ENCODE data around the gene UBA3.

The UBA3 gene

GRCh38 chr3:69031635-69032034 is 48.5 kb downstream of the UBA3 start:
- Mint-ChIP-seq H3K27me3 (ENCODE audit: low read depth) (no peaks in the 10 kb centered on the region), H3K9me3 (no peaks in the 10 kb centered on the region), H3K27ac (no peak overlapping the region), H3K4me1 (ENCODE audit: low read depth) (peaks cover 7% of the 10 kb centered on the region), H3K4me3 (no peak overlapping the region), H3K36me3 (ENCODE audit: low read depth) (peaks cover 62% of the 10 kb centered on the region)
- no peak for DNase-seq (ENCODE audit: low spot score)

- H3K4me1 Mint-ChIP-seq (ENCODE audit: low read depth) = peaks cover 15% of the 10 kb centered on the region
- no peak overlapping the region for H3K4me3 Mint-ChIP-seq
- H3K36me3 Mint-ChIP-seq (ENCODE audit: low read depth) = peaks cover 34% of the 10 kb centered on the region
- no peaks in the 10 kb centered on the region for H3K27me3 Mint-ChIP-seq (ENCODE audit: low read depth)
- no peak for DNase-seq (ENCODE audit: low spot score)
- H3K9me3 Mint-ChIP-seq = no peaks in the 10 kb centered on the region
- no peak overlapping the region for H3K27ac Mint-ChIP-seq
Measured at GRCh38 chr3:69020857-69021256, 59.3 kb downstream of the UBA3 start.

GRCh38 chr3:69020424-69020823 is 59.7 kb downstream of the UBA3 start:
- no peak overlapping the region for H3K4me3 Mint-ChIP-seq
- H3K36me3 Mint-ChIP-seq (ENCODE audit: low read depth) = peaks cover 30% of the 10 kb centered on the region
- DNase-seq (ENCODE audit: low spot score) = no peak
- H3K9me3 Mint-ChIP-seq = no peaks in the 10 kb centered on the region
- H3K27ac Mint-ChIP-seq = no peak overlapping the region
- H3K4me1 Mint-ChIP-seq (ENCODE audit: low read depth) = peaks cover 15% of the 10 kb centered on the region
- no peaks in the 10 kb centered on the region for H3K27me3 Mint-ChIP-seq (ENCODE audit: low read depth)

- no peak overlapping the region for H3K4me3 Mint-ChIP-seq
- H3K9me3 Mint-ChIP-seq = no peaks in the 10 kb centered on the region
- H3K36me3 Mint-ChIP-seq (ENCODE audit: low read depth) = peaks cover 24% of the 10 kb centered on the region
- H3K27ac Mint-ChIP-seq = no peak overlapping the region
- no peak for DNase-seq (ENCODE audit: low spot score)
- no peaks in the 10 kb centered on the region for H3K27me3 Mint-ChIP-seq (ENCODE audit: low read depth)
- peaks cover 34% of the 10 kb centered on the region for H3K4me1 Mint-ChIP-seq (ENCODE audit: low read depth)
Measured at GRCh38 chr3:69016901-69017300, 63.3 kb downstream of the UBA3 start.

- no peak overlapping the region for H3K27ac Mint-ChIP-seq
- H3K36me3 Mint-ChIP-seq (ENCODE audit: low read depth) = peaks cover 23% of the 10 kb centered on the region
- no peaks in the 10 kb centered on the region for H3K27me3 Mint-ChIP-seq (ENCODE audit: low read depth)
- peaks cover 32% of the 10 kb centered on the region for H3K4me1 Mint-ChIP-seq (ENCODE audit: low read depth)
- no peaks in the 10 kb centered on the region for H3K9me3 Mint-ChIP-seq
- no peak overlapping the region for H3K4me3 Mint-ChIP-seq
- no peak for DNase-seq (ENCODE audit: low spot score)
Measured at GRCh38 chr3:69016102-69016501, 64.1 kb downstream of the UBA3 start.

GRCh38 chr3:69014022-69014580 is 66.1 kb downstream of the UBA3 start:
- Mint-ChIP-seq H3K27me3 (ENCODE audit: low read depth) (no peaks in the 10 kb centered on the region), H3K36me3 (ENCODE audit: low read depth) (peaks cover 21% of the 10 kb centered on the region), H3K4me3 (peak overlapping the region; percentile 80), H3K27ac (peak overlapping the region; percentile 84), H3K4me1 (ENCODE audit: low read depth) (peaks cover 28% of the 10 kb centered on the region), H3K9me3 (no peaks in the 10 kb centered on the region)
- DNase-seq (ENCODE audit: low spot score) = no peak

GRCh38 chr3:69013253-69014021 is 66.7 kb downstream of the UBA3 start, which contains the start of gene EOGT:
EOGT (minus strand) TSS chr3:69013684; CDS start chr3:69009846, 3,838 bp downstream.
- peaks cover 28% of the 10 kb centered on the region for H3K4me1 Mint-ChIP-seq (ENCODE audit: low read depth)

GRCh38 chr3:69012800-69013252 is 67.3 kb downstream of the UBA3 start:
- no peaks in the 10 kb centered on the region for H3K9me3 Mint-ChIP-seq
- no peaks in the 10 kb centered on the region for H3K27me3 Mint-ChIP-seq (ENCODE audit: low read depth)
- peak overlapping the region; percentile 90 for H3K27ac Mint-ChIP-seq
- DNase-seq (ENCODE audit: low spot score) = no peak
- peaks cover 21% of the 10 kb centered on the region for H3K36me3 Mint-ChIP-seq (ENCODE audit: low read depth)
- H3K4me3 Mint-ChIP-seq = peak overlapping the region; percentile 92
- H3K4me1 Mint-ChIP-seq (ENCODE audit: low read depth) = peaks cover 28% of the 10 kb centered on the region

More at GRCh38 chr3:69013253-69014021, 66.7 kb downstream of the UBA3 start, which contains the start of gene EOGT:
- H3K27ac Mint-ChIP-seq = peak within 1 kb of the TSS; percentile 90
- peak within 1 kb of the TSS; percentile 92 for H3K4me3 Mint-ChIP-seq
- peak; percentile 87 for DNase-seq (ENCODE audit: low spot score)
- no peaks in the 10 kb centered on the region for H3K9me3 Mint-ChIP-seq
- H3K36me3 Mint-ChIP-seq (ENCODE audit: low read depth) = peaks cover 19% of the 10 kb centered on the region
- no peaks in the 10 kb centered on the region for H3K27me3 Mint-ChIP-seq (ENCODE audit: low read depth)

- Mint-ChIP-seq H3K9me3 (no peaks in the 10 kb centered on the region), H3K4me1 (ENCODE audit: low read depth) (peaks cover 28% of the 10 kb centered on the region), H3K4me3 (peak overlapping the region; percentile 92), H3K36me3 (ENCODE audit: low read depth) (peaks cover 17% of the 10 kb centered on the region), H3K27ac (peak overlapping the region; percentile 90), H3K27me3 (ENCODE audit: low read depth) (no peaks in the 10 kb centered on the region)
- no peak for DNase-seq (ENCODE audit: low spot score)
Measured at GRCh38 chr3:69012100-69012799, 67.9 kb downstream of the UBA3 start.

GRCh38 chr3:69011096-69011730 is 69.0 kb downstream of the UBA3 start:
- Mint-ChIP-seq H3K4me1 (ENCODE audit: low read depth) (peaks cover 24% of the 10 kb centered on the region), H3K36me3 (ENCODE audit: low read depth) (peaks cover 13% of the 10 kb centered on the region), H3K27me3 (ENCODE audit: low read depth) (no peaks in the 10 kb centered on the region), H3K27ac (no peak overlapping the region), H3K9me3 (no peaks in the 10 kb centered on the region), H3K4me3 (peak overlapping the region; percentile 63)
- DNase-seq (ENCODE audit: low spot score) = no peak

- Mint-ChIP-seq H3K4me3 (no peak overlapping the region), H3K36me3 (ENCODE audit: low read depth) (peaks cover 15% of the 10 kb centered on the region), H3K9me3 (no peaks in the 10 kb centered on the region), H3K27ac (no peak overlapping the region), H3K27me3 (ENCODE audit: low read depth) (no peaks in the 10 kb centered on the region), H3K4me1 (ENCODE audit: low read depth) (peaks cover 18% of the 10 kb centered on the region)
- no peak for DNase-seq (ENCODE audit: low spot score)
Measured at GRCh38 chr3:69009559-69010410, 70.4 kb downstream of the UBA3 start.

- DNase-seq (ENCODE audit: low spot score) = no peak
- Mint-ChIP-seq H3K4me1 (ENCODE audit: low read depth) (peaks cover 10% of the 10 kb centered on the region), H3K36me3 (ENCODE audit: low read depth) (peaks cover 18% of the 10 kb centered on the region), H3K27ac (no peak overlapping the region), H3K27me3 (ENCODE audit: low read depth) (no peaks in the 10 kb centered on the region), H3K4me3 (no peak overlapping the region), H3K9me3 (no peaks in the 10 kb centered on the region)
Measured at GRCh38 chr3:69008980-69009379, 71.2 kb downstream of the UBA3 start.
